HepG2 (cell line): ENCODE data around the gene SLC35F3. TPM values are rescaled to one million over a fixed set of nuclear protein-coding genes. Genes with fewer than 3 reads are reported as not detected.
A peak's percentile ranks its signal among the peaks of the same experiment; 100 is the strongest.

Experiments
- AGO2 ChIP-seq: fragments of 200-400 bp; formaldehyde crosslinking; optimal IDR thresholded peaks from 2 replicates; pipeline ENCODE3; 2017; ENCODE audit warnings: mild to moderate bottlenecking, low read depth, low read length, moderate library complexity
- ATF1 ChIP-seq: IDR thresholded peaks from 2 replicates; pipeline ENCODE4 v1.6.1; 2016; ENCODE audit warnings: mild to moderate bottlenecking, control low read depth
- ATF2 ChIP-seq: sonication (generic); formaldehyde crosslinking; IDR thresholded peaks from 2 replicates; pipeline ENCODE4 v1.4.0; 2020; ENCODE audit warnings: missing genetic modification reagents
- FLYWCH1 ChIP-seq: sonication (generic); formaldehyde crosslinking; IDR thresholded peaks from 2 replicates; pipeline ENCODE4 v1.8.1; 2023; ENCODE audit warnings: mild to moderate bottlenecking, missing genetic modification reagents
- FOXP1 ChIP-seq, 2 experiments: fragments of 450-650 bp in 1 of 2; IDR thresholded peaks; 2 replicates each; pipeline ENCODE4 v1.6.1; 2017 to 2018; ENCODE audit warnings: antibody characterized with exemption in 1 of 2
- GPN1 ChIP-seq: sonication (generic); formaldehyde crosslinking; IDR thresholded peaks from 2 replicates; pipeline ENCODE4 v1.5.1; 2020; ENCODE audit warnings: missing genetic modification reagents, borderline replicate concordance
- GTF3A ChIP-seq: sonication (generic); formaldehyde crosslinking; conservative IDR thresholded peaks from 2 replicates; pipeline ENCODE4 v1.4.0; 2020; ENCODE audit warnings: mild to moderate bottlenecking, missing genetic modification reagents
- GZF1 ChIP-seq: sonication (generic); formaldehyde crosslinking; IDR thresholded peaks from 2 replicates; pipeline ENCODE4 v1.5.1; 2020; ENCODE audit warnings: mild to moderate bottlenecking, missing genetic modification reagents
- KAT7 ChIP-seq: IDR thresholded peaks from 2 replicates; pipeline ENCODE4 v1.6.1; 2018; ENCODE audit warnings: borderline replicate concordance, missing compliant biosample characterization
- KDM4B ChIP-seq: sonication (generic); formaldehyde crosslinking; IDR thresholded peaks from 2 replicates; pipeline ENCODE4 v1.4.0; 2020; ENCODE audit warnings: missing genetic modification reagents
- MAFG ChIP-seq: sonication (generic); formaldehyde crosslinking; IDR thresholded peaks from 2 replicates; pipeline ENCODE4 v1.5.1; 2020; ENCODE audit warnings: mild to moderate bottlenecking, missing genetic modification reagents
- NFYB ChIP-seq: sonication (generic); formaldehyde crosslinking; IDR thresholded peaks from 2 replicates; pipeline ENCODE4 v1.4.0; 2020; ENCODE audit warnings: missing genetic modification reagents
- PATZ1 ChIP-seq: sonication (generic); formaldehyde crosslinking; IDR thresholded peaks from 2 replicates; pipeline ENCODE4 v1.4.0; 2020; ENCODE audit warnings: missing genetic modification reagents
- RNF2 ChIP-seq: fragments of 450-650 bp; conservative IDR thresholded peaks from 2 replicates; pipeline ENCODE4 v1.6.1; 2016; ENCODE audit warnings: low read depth
- SAP130 ChIP-seq: IDR thresholded peaks from 2 replicates; pipeline ENCODE4 v1.6.1; 2016; ENCODE audit warnings: low read depth
- SIN3A ChIP-seq: IDR thresholded peaks from 2 replicates; pipeline ENCODE4 v1.6.1; 2011; ENCODE audit warnings: low read depth, mild to moderate bottlenecking, control low read depth, low read length, borderline replicate concordance
- SMYD3 ChIP-seq: sonication (generic); formaldehyde crosslinking; IDR thresholded peaks from 2 replicates; pipeline ENCODE4 v1.8.1; 2023; ENCODE audit warnings: mild to moderate bottlenecking, missing genetic modification reagents
- THAP7 ChIP-seq: sonication (generic); formaldehyde crosslinking; IDR thresholded peaks from 2 replicates; pipeline ENCODE4 v1.8.1; 2023; ENCODE audit warnings: mild to moderate bottlenecking, missing genetic modification reagents
- THRA ChIP-seq: sonication (generic); formaldehyde crosslinking; IDR thresholded peaks from 2 replicates; pipeline ENCODE4 v1.4.0; 2020; ENCODE audit warnings: missing genetic modification reagents, borderline replicate concordance
- ZNF235 ChIP-seq: sonication (generic); formaldehyde crosslinking; IDR thresholded peaks from 2 replicates; pipeline ENCODE4 v1.8.1; 2023; ENCODE audit warnings: mild to moderate bottlenecking, missing genetic modification reagents, borderline replicate concordance
- ZNF326 ChIP-seq: sonication (generic); formaldehyde crosslinking; IDR thresholded peaks from 2 replicates; pipeline ENCODE4 v1.4.0; 2020; ENCODE audit warnings: missing genetic modification reagents, borderline replicate concordance
- ZNF614 ChIP-seq: IDR thresholded peaks from 2 replicates; pipeline ENCODE4 v1.6.1; 2018; ENCODE audit warnings: missing biosample characterization, missing genetic modification reagents, inconsistent platforms, borderline replicate concordance
- ZNF777 ChIP-seq: sonication (generic); formaldehyde crosslinking; IDR thresholded peaks from 2 replicates; pipeline ENCODE4 v1.4.0; 2020; ENCODE audit warnings: missing genetic modification reagents
- ZNF841 ChIP-seq: sonication (generic); formaldehyde crosslinking; IDR thresholded peaks from 2 replicates; pipeline ENCODE4 v1.8.1; 2023; ENCODE audit warnings: missing genetic modification reagents, borderline replicate concordance
- ZNF878 ChIP-seq: sonication (generic); formaldehyde crosslinking; IDR thresholded peaks from 2 replicates; pipeline ENCODE4 v1.8.1; 2023; ENCODE audit warnings: mild to moderate bottlenecking, missing genetic modification reagents, moderate library complexity
- polyA plus RNA-seq, 8 experiments: library from polyadenylated mRNA; depleted of rRNA in 3 of 8; stranded (reverse) in 7 of 8; unstranded in 1 of 8; fragments of >200 nt; fragmentation: Illumina TruSeq in 4 of 8; extraction: Trizol in 4 of 8; gene quantifications; 2 replicates each; pipeline versions ENCODE4 v1.2.1 to v1.2.3, GENCODE V29; 2011 to 2016; ENCODE audit warnings: low read depth in 4 of 8, missing spikeins in 1 of 8, mixed read lengths in 1 of 8; ENCODE audit not compliant: insufficient read depth in 1 of 8
- total RNA-seq, 5 experiments: library from RNA; depleted of rRNA; stranded (reverse); fragments of >200 nt; fragmentation: Illumina TruSeq; extraction: Trizol; gene quantifications; 2 replicates each; pipeline ENCODE4 v1.2.3, GENCODE V29; 2016; ENCODE audit warnings: low read depth in 1 of 5

Gene SLC35F3
- total and polyA plus RNA-seq, 2 of the 13 experiments (the other 11 are each of a cell fraction or from before 2014, with no cell fraction given): not detected

GRCh38 chr1:234373064-234373958, 468.8 kb downstream of the SLC35F3 start, which contains the start of gene COA6 (continued):
- TF ChIP-seq ZNF235 (CRISPR knock-in tag): no peak
- peak; percentile 75; the same call in 1 of the 2 replicates for TF ChIP-seq ZNF614
- TF ChIP-seq THAP7 (CRISPR knock-in tag): peak; percentile 87
- TF ChIP-seq SAP130 (CRISPR knock-in tag): peak; percentile 92
- peak; percentile 96; the same call in 1 of the 2 replicates for TF ChIP-seq KAT7
- TF ChIP-seq AGO2: peak; percentile 67
- no peak for TF ChIP-seq GPN1 (CRISPR knock-in tag)
- TF ChIP-seq SIN3A: peak; percentile 64; the same call in 1 of the 2 replicates
- peak; percentile 54; the same call in 1 of the 2 replicates for TF ChIP-seq FLYWCH1 (CRISPR knock-in tag)
- TF ChIP-seq NFYB (CRISPR knock-in tag): peak; percentile 38; the same call in 1 of the 2 replicates
- peak; percentile 73 for TF ChIP-seq THRA (CRISPR knock-in tag)
- peak; percentile 11; the same call in 1 of the 2 replicates for TF ChIP-seq MAFG (CRISPR knock-in tag)
- TF ChIP-seq ATF2 (CRISPR knock-in tag): 0 out of 2 replicates have a peak, but pooled peaks have one; percentile 64
- TF ChIP-seq FOXP1 (IDR thresholded peaks at IDR 0.05): no peak
- TF ChIP-seq FOXP1 (CRISPR knock-in tag; IDR thresholded peaks at IDR 0.05): peak; percentile 37; the same call in 1 of the 2 replicates
- TF ChIP-seq ZNF326 (CRISPR knock-in tag): no peak
- TF ChIP-seq GZF1 (CRISPR knock-in tag): peak; percentile 76; the same call in 1 of the 2 replicates
- TF ChIP-seq ZNF777 (CRISPR knock-in tag): no peak
- no peak for TF ChIP-seq ZNF841 (CRISPR knock-in tag)
- TF ChIP-seq ATF1 (CRISPR knock-in tag): peak; percentile 88
- TF ChIP-seq KDM4B (CRISPR knock-in tag): peak; percentile 63; the same call in 1 of the 2 replicates
- TF ChIP-seq RNF2: no peak
- TF ChIP-seq SMYD3 (CRISPR knock-in tag): peak; percentile 65; the same call in 1 of the 2 replicates
- peak; percentile 87 for TF ChIP-seq ZNF878
- TF ChIP-seq GTF3A (CRISPR knock-in tag): no peak
- TF ChIP-seq PATZ1 (CRISPR knock-in tag): peak; percentile 66
